Fibroblast of the conjunctiva (primary cell): ENCODE results near the gene ADAM22.

Source experiments
- DNase-seq: peaks from one replicate; pipeline ENCODE4 v3.0.0-alpha.2; 2010; ENCODE audit warnings: low read depth

The ADAM22 gene

GRCh38 chr7:87959336-87959735 is 25.3 kb downstream of the ADAM22 start:
- no peak for DNase-seq

- no peak for DNase-seq
These were observed 26.2 kb downstream of the ADAM22 start for GRCh38 chr7:87960239-87960638.

- no peak for DNase-seq
These were observed 27.7 kb downstream of the ADAM22 start for GRCh38 chr7:87961754-87962153.

GRCh38 chr7:87966271-87966670 is 32.2 kb downstream of the ADAM22 start:
- DNase-seq = no peak

- DNase-seq = no peak
These were observed 34.0 kb downstream of the ADAM22 start for GRCh38 chr7:87968021-87968420.

- DNase-seq = no peak
These were observed 48.1 kb downstream of the ADAM22 start for GRCh38 chr7:87982116-87982515.

- no peak for DNase-seq
These were observed 50.0 kb downstream of the ADAM22 start for GRCh38 chr7:87984088-87984487.

GRCh38 chr7:87993269-87993668 is 59.2 kb downstream of the ADAM22 start:
- DNase-seq = no peak

- DNase-seq = no peak
These were observed 65.2 kb downstream of the ADAM22 start for GRCh38 chr7:87999261-87999660.

GRCh38 chr7:88001744-88002530 is 67.9 kb downstream of the ADAM22 start:
- DNase-seq = no peak

- DNase-seq = no peak
These were observed 68.6 kb downstream of the ADAM22 start for GRCh38 chr7:88002617-88003016.

- no peak for DNase-seq
These were observed 69.5 kb downstream of the ADAM22 start for GRCh38 chr7:88003581-88003980.

- DNase-seq = no peak
These were observed 71.1 kb downstream of the ADAM22 start for GRCh38 chr7:88005191-88005590.

- no peak for DNase-seq
These were observed 75.6 kb downstream of the ADAM22 start for GRCh38 chr7:88009651-88010050.

GRCh38 chr7:88012086-88012485 is 78.0 kb downstream of the ADAM22 start:
- DNase-seq = no peak

- no peak for DNase-seq
These were observed 79.9 kb downstream of the ADAM22 start for GRCh38 chr7:88013981-88014380.

GRCh38 chr7:88014581-88014980 is 80.5 kb downstream of the ADAM22 start:
- no peak for DNase-seq

- peak; percentile 22 for DNase-seq
These were observed 81.3 kb downstream of the ADAM22 start for GRCh38 chr7:88015309-88015708.

- no peak for DNase-seq
These were observed 84.5 kb downstream of the ADAM22 start for GRCh38 chr7:88018501-88018900.

GRCh38 chr7:88020953-88021665 is 87.1 kb downstream of the ADAM22 start:
- DNase-seq = peak; percentile 9

GRCh38 chr7:88027724-88028123 is 93.7 kb downstream of the ADAM22 start:
- no peak for DNase-seq

- DNase-seq = no peak
These were observed 100.1 kb downstream of the ADAM22 start for GRCh38 chr7:88034083-88034695.

GRCh38 chr7:88037050-88037449 is 103.0 kb downstream of the ADAM22 start:
- DNase-seq = no peak
